Hepatocyte (in vitro differentiated cells): Measurements from ENCODE around the gene CDK14.
"Not testable (repeated sequence)": the region's sequence is repeated elsewhere in the genome, so short reads cannot be mapped to it uniquely, and the experiment has no call there.

ENCODE experiments used
- EZH2phosphoT487 ChIP-seq: fragments of 200-600 bp; sonication (generic); IDR thresholded peaks from one replicate; pipeline ENCODE4 v1.6.1; 2018; ENCODE audit warnings: antibody characterized with exemption, mild to moderate bottlenecking, low read depth, moderate library complexity; ENCODE audit not compliant: unreplicated experiment, severe bottlenecking
- TF ChIP-seq, protein P1 (sequence below): fragments of 200-600 bp; sonication (generic); IDR thresholded peaks from 2 replicates; pipeline ENCODE4 v1.5.1; 2016; ENCODE audit warnings: antibody characterized with exemption, mild to moderate bottlenecking; ENCODE audit not compliant: poor library complexity

DNA sequence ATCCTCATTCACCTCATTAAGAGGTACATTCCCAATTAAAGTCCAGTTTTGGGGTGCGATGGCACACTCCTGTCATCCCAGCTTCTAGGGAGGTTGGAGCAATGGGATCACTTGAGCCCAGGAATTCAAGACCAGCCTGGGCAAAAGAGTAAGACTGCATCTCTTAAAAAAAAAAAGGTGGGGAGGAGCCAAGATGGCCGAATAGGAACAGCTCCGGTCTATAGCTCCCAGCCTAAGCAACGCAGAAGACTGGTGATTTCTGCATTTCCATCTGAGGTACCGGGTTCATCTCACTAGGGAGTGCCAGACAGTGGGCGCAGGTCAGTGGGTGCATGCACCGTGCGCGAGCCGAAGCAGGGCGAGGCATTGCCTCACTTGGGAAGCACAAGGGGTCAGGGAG, 577.1 kb downstream of the CDK14 start:
- TF ChIP-seq, protein P1, sequence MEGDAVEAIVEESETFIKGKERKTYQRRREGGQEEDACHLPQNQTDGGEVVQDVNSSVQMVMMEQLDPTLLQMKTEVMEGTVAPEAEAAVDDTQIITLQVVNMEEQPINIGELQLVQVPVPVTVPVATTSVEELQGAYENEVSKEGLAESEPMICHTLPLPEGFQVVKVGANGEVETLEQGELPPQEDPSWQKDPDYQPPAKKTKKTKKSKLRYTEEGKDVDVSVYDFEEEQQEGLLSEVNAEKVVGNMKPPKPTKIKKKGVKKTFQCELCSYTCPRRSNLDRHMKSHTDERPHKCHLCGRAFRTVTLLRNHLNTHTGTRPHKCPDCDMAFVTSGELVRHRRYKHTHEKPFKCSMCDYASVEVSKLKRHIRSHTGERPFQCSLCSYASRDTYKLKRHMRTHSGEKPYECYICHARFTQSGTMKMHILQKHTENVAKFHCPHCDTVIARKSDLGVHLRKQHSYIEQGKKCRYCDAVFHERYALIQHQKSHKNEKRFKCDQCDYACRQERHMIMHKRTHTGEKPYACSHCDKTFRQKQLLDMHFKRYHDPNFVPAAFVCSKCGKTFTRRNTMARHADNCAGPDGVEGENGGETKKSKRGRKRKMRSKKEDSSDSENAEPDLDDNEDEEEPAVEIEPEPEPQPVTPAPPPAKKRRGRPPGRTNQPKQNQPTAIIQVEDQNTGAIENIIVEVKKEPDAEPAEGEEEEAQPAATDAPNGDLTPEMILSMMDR = not testable (repeated sequence)
- TF ChIP-seq EZH2phosphoT487 = not testable (repeated sequence)
